Adrenal gland (tissue), 12 donors: ENCODE measurements around the gene SLC6A5. TPM values are rescaled to one million over a fixed set of nuclear protein-coding genes. Genes with fewer than 3 reads are reported as not detected.
"Not testable (repeated sequence)": the region's sequence is repeated elsewhere in the genome, so short reads cannot be mapped to it uniquely, and the experiment has no call there.

Source experiments
- DNase-seq, 7 donors: peaks; one replicate each; pipeline ENCODE4 v3.0.0-alpha.2; 2019 to 2020
- H3K27ac ChIP-seq, 5 donors: fragments of 200-600 bp; sonication (generic) in 4 of 5; 1 replicate in 3 of 5; 2 replicates in 2 of 5; pipeline versions ENCODE4 v1.5.1 to v1.8.0; 2016 to 2020; ENCODE audit warnings: mild to moderate bottlenecking in 1 of 5
- H3K27me3 ChIP-seq: fragments of 200-600 bp; 2 replicates; pipeline ENCODE4 v1.8.0; 2021
- H3K36me3 ChIP-seq, 2 donors: fragments of 200-600 bp; replicated peaks in 1 of 2; 1 replicate in 1 of 2; 2 replicates in 1 of 2; pipeline versions ENCODE4 v1.5.1 to v1.8.0; 2018 to 2022
- H3K4me1 ChIP-seq, 2 donors: fragments of 200-600 bp; replicated peaks in 1 of 2; 1 replicate in 1 of 2; 2 replicates in 1 of 2; pipeline versions ENCODE4 v1.5.1 to v1.8.0; 2018 to 2021
- H3K4me3 ChIP-seq, 4 donors: fragments of 200-600 bp; sonication (generic) in 3 of 4; one replicate each; pipeline ENCODE4 v1.5.1; 2016 to 2018
- H3K9me3 ChIP-seq, 3 donors: fragments of 200-600 bp; sonication (generic) in 1 of 3; replicated peaks in 1 of 3; 1 replicate in 2 of 3; 2 replicates in 1 of 3; pipeline versions ENCODE4 v1.5.1 to v1.8.0; 2016 to 2021
- POLR2A ChIP-seq, 2 donors: fragments of 450-650 bp; IDR thresholded peaks; one replicate each; pipeline ENCODE4 v1.6.1; 2017; ENCODE audit warnings: antibody characterized with exemption in 2 of 2, mild to moderate bottlenecking in 2 of 2, moderate library complexity in 1 of 2
- WGBS, 4 donors: extraction: QIAGEN DNeasy Blood & Tissue Kit in 2 of 4; methylation state at CpG; one replicate each; pipeline versions ENCODE4 v1.1.5 to v1.1.7; 2013 to 2017; 5-methylcytosine and 5-hydroxymethylcytosine counted together
- intact Hi-C, 2 donors: fragments of 100-400 bp; cut with DNase I; formaldehyde crosslinking; loops; one replicate each; pipeline versions ENCODE4 v1.14.1 to v1.15.0; 2022 to 2023
- polyA plus RNA-seq, 3 donors: library from polyadenylated mRNA; stranded (reverse); fragments of 200-250 nt in 2 of 3; fragments of 350-450 nt in 1 of 3; fragmentation: Illumina TruSeq in 1 of 3; extraction: RNeasy Lipid Tissue Mini Kit (QIAGEN cat#74804) in 1 of 3; gene quantifications; one replicate each; pipeline ENCODE4 v1.2.3, GENCODE V29; 2013 to 2014
- total RNA-seq, 9 donors: library from RNA; depleted of rRNA in 4 of 9; stranded (reverse); fragments of >200 nt in 4 of 9; fragments of 120-200 nt in 1 of 9; fragmentation: NEBNext Ultra II Directional in 1 of 9; extraction: Animal tissue kit (Norgen Biotek cat#: 25700) in 1 of 9; gene quantifications; one replicate each; pipeline versions ENCODE4 v1.1.0 to v1.2.4, GENCODE V29; 2013 to 2023
- TF ChIP-seq, protein P1 (sequence below), 6 experiments: fragments of 450-650 bp in 4 of 6; fragments of 200-600 bp in 2 of 6; sonication (generic) in 1 of 6; IDR thresholded peaks; 1 replicate in 5 of 6; 2 replicates in 1 of 6; pipeline versions ENCODE4 v1.5.1 to v1.8.0; 2016 to 2021; ENCODE audit warnings: antibody characterized with exemption in 6 of 6, mild to moderate bottlenecking in 2 of 6, moderate library complexity in 1 of 6
- donor health status: healthy with polysubstance abuse.
- donor health status: Bipolar disorder and iron deficiency.
- donor health status: DM: yes; HTN: yes; CAD: no.
- donor health status: DM: no; HTN: no; CAD: no.
- donor health status: DM: no; HTN: no; CAD: no.
- donor health status: DM: yes; HTN: yes; CAD: no.

Gene SLC6A5
- total and polyA plus RNA-seq, 12 donors = 0.03 to 2.4 (median 0.32) TPM; not detected in 8

GRCh38 chr11:20564846-20565635 lies 34.4 kb upstream of the SLC6A5 start:
- Histone ChIP-seq H3K27ac (no peak overlapping the region), H3K4me3 (no peak overlapping the region), H3K4me1 (no peaks in the 10 kb centered on the region), H3K9me3 (no peaks in the 10 kb centered on the region), H3K36me3 (no peaks in the 10 kb centered on the region), H3K27me3 (no peaks in the 10 kb centered on the region)
- TF ChIP-seq, protein P1, sequence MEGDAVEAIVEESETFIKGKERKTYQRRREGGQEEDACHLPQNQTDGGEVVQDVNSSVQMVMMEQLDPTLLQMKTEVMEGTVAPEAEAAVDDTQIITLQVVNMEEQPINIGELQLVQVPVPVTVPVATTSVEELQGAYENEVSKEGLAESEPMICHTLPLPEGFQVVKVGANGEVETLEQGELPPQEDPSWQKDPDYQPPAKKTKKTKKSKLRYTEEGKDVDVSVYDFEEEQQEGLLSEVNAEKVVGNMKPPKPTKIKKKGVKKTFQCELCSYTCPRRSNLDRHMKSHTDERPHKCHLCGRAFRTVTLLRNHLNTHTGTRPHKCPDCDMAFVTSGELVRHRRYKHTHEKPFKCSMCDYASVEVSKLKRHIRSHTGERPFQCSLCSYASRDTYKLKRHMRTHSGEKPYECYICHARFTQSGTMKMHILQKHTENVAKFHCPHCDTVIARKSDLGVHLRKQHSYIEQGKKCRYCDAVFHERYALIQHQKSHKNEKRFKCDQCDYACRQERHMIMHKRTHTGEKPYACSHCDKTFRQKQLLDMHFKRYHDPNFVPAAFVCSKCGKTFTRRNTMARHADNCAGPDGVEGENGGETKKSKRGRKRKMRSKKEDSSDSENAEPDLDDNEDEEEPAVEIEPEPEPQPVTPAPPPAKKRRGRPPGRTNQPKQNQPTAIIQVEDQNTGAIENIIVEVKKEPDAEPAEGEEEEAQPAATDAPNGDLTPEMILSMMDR (IDR thresholded peaks at IDR 0.05) = no peak
- TF ChIP-seq POLR2A (IDR thresholded peaks at IDR 0.05) = no peak
- intact Hi-C loops = no loop called here
- DNase-seq = no peak
- 63 to 77% (median 66%) methylated on average over 1 of the region's 1 CpG for whole genome bisulfite sequencing, 4 donors

- 46 to 55% (median 53%) methylated on average over 4 of the region's 4 CpGs for WGBS, 4 donors
- H3K4me1 ChIP-seq, DNase-seq, intact Hi-C loops, H3K4me3 ChIP-seq, H3K27me3 ChIP-seq, H3K36me3 ChIP-seq, H3K9me3 ChIP-seq, H3K27ac ChIP-seq: not testable (repeated sequence)
Measured at GRCh38 chr11:20566115-20566514, 33.3 kb upstream of the SLC6A5 start.

- 68 to 75% (median 73%) methylated on average over 5 of the region's 5 CpGs for WGBS, 4 donors
- Histone ChIP-seq H3K4me3 (no peak overlapping the region), H3K27ac (no peak overlapping the region), H3K4me1 (no peaks in the 10 kb centered on the region), H3K9me3 (no peaks in the 10 kb centered on the region), H3K36me3 (no peaks in the 10 kb centered on the region), H3K27me3 (no peaks in the 10 kb centered on the region)
- TF ChIP-seq, protein P1 (IDR thresholded peaks at IDR 0.05) = no peak
- TF ChIP-seq POLR2A (IDR thresholded peaks at IDR 0.05) = no peak
- no peak for DNase-seq
- intact Hi-C loops = no loop called here
Measured at GRCh38 chr11:20566591-20567434, 32.6 kb upstream of the SLC6A5 start.

GRCh38 chr11:20579725-20580124 lies 19.7 kb upstream of the SLC6A5 start:
- H3K27ac ChIP-seq, H3K4me3 ChIP-seq, H3K9me3 ChIP-seq, H3K36me3 ChIP-seq, H3K4me1 ChIP-seq, DNase-seq, H3K27me3 ChIP-seq, intact Hi-C loops: not testable (repeated sequence)
- WGBS, 4 donors = 88 to 91% (median 89%) methylated on average over 4 of the region's 4 CpGs

- Histone ChIP-seq H3K27me3 (no peaks in the 10 kb centered on the region), H3K9me3 (no peaks in the 10 kb centered on the region), H3K27ac (no peak overlapping the region), H3K4me1 (no peaks in the 10 kb centered on the region), H3K36me3 (no peaks in the 10 kb centered on the region), H3K4me3 (no peak overlapping the region)
- intact Hi-C loops = no loop called here
- DNase-seq = no peak
- 66 to 73% (median 69%) methylated on average over 5 of the region's 5 CpGs for WGBS, 4 donors
- TF ChIP-seq POLR2A (IDR thresholded peaks at IDR 0.05) = no peak
- TF ChIP-seq, protein P1 (IDR thresholded peaks at IDR 0.05) = no peak
Measured at GRCh38 chr11:20583201-20583600, 16.2 kb upstream of the SLC6A5 start.
